A673 (cell line): ENCODE results near the gene TRPM2.

ENCODE experiments used
- CTCF ChIP-seq: fragments of 300-800, 200-600 bp; sonication (generic); conservative IDR thresholded peaks from 2 replicates; pipeline ENCODE4 v1.5.1; 2017; ENCODE audit warnings: low read depth, mild to moderate bottlenecking, antibody characterized with exemption, low read length, moderate library complexity, mixed read lengths
- EZH2 ChIP-seq: fragments of 200-600 bp; sonication (generic); IDR thresholded peaks from 2 replicates; pipeline ENCODE4 v1.6.1; 2017; ENCODE audit warnings: borderline replicate concordance, low read depth, mild to moderate bottlenecking, mixed read lengths, antibody characterized with exemption, low read length; ENCODE audit not compliant: poor library complexity, severe bottlenecking

- TF ChIP-seq CTCF (no peak), EZH2 (no peak)
Observed at GRCh38 chr21:44428281-44428960, 75.0 kb downstream of the TRPM2 start.
